Keratinocyte (primary cell): ENCODE results near the gene TUBB. TPM values are rescaled to one million over a fixed set of nuclear protein-coding genes. Genes with fewer than 3 reads are reported as not detected.
A peak's percentile ranks its signal among the peaks of the same experiment; 100 is the strongest.

ENCODE experiments used
- DNase-seq: peaks from one replicate; pipeline ENCODE4 v3.0.0-alpha.2; 2011; ENCODE audit warnings: low read depth, missing footprints, low spot score
- FAIRE-seq: peaks from 2 replicates; lab custom pipeline; 2011; peaks lifted over from hg19 to GRCh38; lab: Jason Lieb, UNC
- H2AFZ ChIP-seq: 2 replicates; pipeline ENCODE4 v1.6.0; 2012; ENCODE audit warnings: low read length, control low read depth, inconsistent platforms; ENCODE audit not compliant: control insufficient read depth
- H3K27ac ChIP-seq: 2 replicates; pipeline ENCODE4 v1.5.1; 2011; ENCODE audit warnings: low read length; ENCODE audit not compliant: control insufficient read depth, insufficient read depth
- H3K27me3 ChIP-seq: 3 replicates; pipeline ENCODE4 v1.6.0; 2011; ENCODE audit warnings: low read length; ENCODE audit not compliant: control insufficient read depth, insufficient read depth; ENCODE audit errors: extremely low read depth
- H3K36me3 ChIP-seq, 2 experiments: 2 replicates in 1 of 2; 3 replicates in 1 of 2; pipeline ENCODE4 v1.5.1; 2011; ENCODE audit warnings: low read length in 2 of 2, mild to moderate bottlenecking in 1 of 2; ENCODE audit not compliant: control insufficient read depth in 2 of 2, insufficient read depth in 2 of 2; ENCODE audit errors: extremely low read depth in 1 of 2
- H3K4me1 ChIP-seq: 3 replicates; pipeline ENCODE4 v1.5.1; 2011; ENCODE audit warnings: low read length; ENCODE audit not compliant: control insufficient read depth, insufficient read depth; ENCODE audit errors: extremely low read depth
- H3K4me2 ChIP-seq: 3 replicates; pipeline ENCODE4 v1.6.0; 2011; ENCODE audit warnings: low read depth, low read length; ENCODE audit not compliant: control insufficient read depth, insufficient read depth; ENCODE audit errors: extremely low read depth
- H3K4me3 ChIP-seq, 3 experiments: fragments of 200-600 bp in 1 of 3; sonication (generic) in 1 of 3; 2 replicates in 2 of 3; 3 replicates in 1 of 3; pipeline ENCODE4 v1.5.1; 2011 to 2016; ENCODE audit warnings: low read length in 3 of 3, mild to moderate bottlenecking in 3 of 3, control low read depth in 2 of 3, inconsistent platforms in 1 of 3, low read depth in 1 of 3, mixed read lengths in 1 of 3, mixed run types in 1 of 3, moderate library complexity in 1 of 3; ENCODE audit not compliant: control insufficient read depth in 2 of 3, insufficient read depth in 2 of 3; ENCODE audit errors: extremely low read depth in 1 of 3
- H3K79me2 ChIP-seq: 2 replicates; pipeline ENCODE4 v1.6.0; 2012; ENCODE audit warnings: low read length; ENCODE audit not compliant: control insufficient read depth, insufficient read depth
- H3K9ac ChIP-seq: 3 replicates; pipeline ENCODE4 v1.6.0; 2011; ENCODE audit warnings: low read length; ENCODE audit not compliant: control insufficient read depth, insufficient read depth; ENCODE audit errors: extremely low read depth
- H3K9me1 ChIP-seq: 3 replicates; pipeline ENCODE4 v1.6.0; 2011; ENCODE audit warnings: low read length; ENCODE audit not compliant: control insufficient read depth, insufficient read depth; ENCODE audit errors: extremely low read depth
- H3K9me3 ChIP-seq: 2 replicates; pipeline ENCODE4 v1.5.1; 2012; ENCODE audit warnings: low read depth, low read length; ENCODE audit not compliant: control insufficient read depth
- H4K20me1 ChIP-seq: 3 replicates; pipeline ENCODE4 v1.6.0; 2011; ENCODE audit warnings: low read length; ENCODE audit not compliant: control insufficient read depth, insufficient read depth; ENCODE audit errors: extremely low read depth
- EZH2 ChIP-seq: IDR thresholded peaks from one replicate; pipeline ENCODE4 v1.6.1; 2012; ENCODE audit warnings: inconsistent platforms, mild to moderate bottlenecking, low read length, moderate library complexity
- dilution Hi-C: fragments of 300-500 bp; cut with MboI; formaldehyde crosslinking; loops from one replicate; pipeline ENCODE4 v1.7.0; 2020; ENCODE audit warnings: low sequenced_read_pairs; ENCODE audit not compliant: extremely low pct_ligation_motif_present
- polyA plus RNA-seq, 5 experiments: library from polyadenylated mRNA; depleted of rRNA in 3 of 5; stranded (reverse) in 3 of 5; stranded (forward) in 1 of 5; unstranded in 1 of 5; fragments of >200 nt; gene quantifications; 1 replicate in 1 of 5; 2 replicates in 3 of 5; 3 replicates in 1 of 5; pipeline versions ENCODE4 v1.2.1 to v1.2.3, GENCODE V29; 2011 to 2012; ENCODE audit warnings: missing spikeins in 2 of 5, low read depth in 1 of 5, low replicate concordance in 1 of 5
- TF ChIP-seq, protein P1 (sequence below), 3 experiments: IDR thresholded peaks in 1 of 3; conservative IDR thresholded peaks in 1 of 3; optimal IDR thresholded peaks in 1 of 3; 2 replicates in 2 of 3; 3 replicates in 1 of 3; pipeline versions ENCODE3 to v1.5.1; 2011; ENCODE audit warnings: low read length in 3 of 3, mild to moderate bottlenecking in 3 of 3, moderate library complexity in 2 of 3, control low read depth in 1 of 3, inconsistent platforms in 1 of 3; ENCODE audit not compliant: insufficient read depth in 2 of 3; ENCODE audit errors: extremely low read depth in 1 of 3

The TUBB gene
- polyA plus RNA-seq, 1 donor (not counting 4 experiments of a cell fraction or from before 2014, with no cell fraction given) = 1,159 TPM

DNA sequence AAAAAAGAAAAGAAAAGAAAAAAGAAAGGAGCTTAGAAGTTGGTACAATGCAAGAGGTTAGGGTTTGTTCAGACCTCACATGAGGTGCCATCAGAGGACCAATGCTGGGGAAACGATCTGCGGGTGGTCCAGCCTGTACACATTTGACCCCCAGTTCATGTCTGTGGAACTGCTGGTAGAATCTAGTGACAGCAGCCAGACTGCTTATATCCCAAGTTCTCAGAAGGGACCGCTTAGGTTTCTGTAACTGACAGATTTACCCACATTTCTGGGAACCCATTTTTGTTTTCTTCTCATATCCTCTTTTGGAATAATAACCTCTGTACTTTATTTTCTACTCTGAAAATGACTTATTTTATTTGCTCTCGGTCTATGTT lies 38.4 kb upstream of the TUBB start:
- peaks cover 21 to 50% of the 10 kb centered on the region in 2 experiments for H3K36me3 ChIP-seq
- H3K4me1 ChIP-seq = peaks cover 29% of the 10 kb centered on the region

DNA sequence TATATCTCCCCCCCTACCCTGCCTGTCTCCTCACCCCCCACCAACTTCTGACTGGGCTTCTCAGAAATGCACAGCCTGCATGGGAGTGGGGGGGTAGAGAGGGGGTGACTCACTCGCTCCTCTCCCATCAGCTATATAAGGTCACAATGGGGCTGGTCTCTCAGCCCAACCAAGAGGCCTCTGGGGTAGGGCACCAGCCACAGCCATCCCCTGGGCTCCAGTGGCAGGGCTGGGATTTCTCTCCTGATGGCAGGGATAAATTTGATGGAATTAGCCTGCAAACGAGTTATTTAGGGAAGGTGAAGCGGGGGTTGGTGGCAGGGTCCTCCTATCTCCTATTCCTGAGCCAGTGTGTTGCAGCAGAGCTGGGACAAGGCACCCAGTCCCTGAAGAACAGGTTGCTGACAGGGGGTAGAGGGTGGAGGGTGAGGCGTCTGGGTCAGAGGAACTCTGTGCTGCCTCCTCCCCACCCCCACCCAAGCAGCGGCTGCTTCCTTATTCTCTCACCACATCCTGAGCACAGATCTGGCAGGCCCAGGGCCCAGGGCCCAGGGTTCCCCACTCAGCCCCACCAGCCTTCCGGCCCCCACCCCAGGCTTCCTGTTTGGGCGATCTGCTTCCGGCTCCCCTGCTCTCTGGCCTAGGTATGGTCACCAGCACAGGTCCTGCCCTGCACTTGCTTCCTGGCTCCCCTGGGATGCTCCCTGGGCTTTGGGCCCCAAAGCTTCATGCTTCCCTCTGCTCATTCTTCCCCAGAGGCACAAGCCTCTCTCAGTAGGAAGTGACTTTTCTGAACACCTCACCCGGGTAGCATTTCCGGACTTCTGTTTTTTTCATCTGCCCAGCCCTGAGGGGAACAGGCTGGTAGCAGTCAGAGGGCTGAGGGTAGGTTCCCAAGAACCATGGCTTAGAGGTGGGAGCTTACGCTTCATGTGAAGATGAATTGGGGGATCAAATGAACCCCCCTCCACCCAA lies 37.7 kb upstream of the TUBB start:
- Histone ChIP-seq H3K79me2 (peaks cover 84% of the 10 kb centered on the region), H3K4me1 (peaks cover 29% of the 10 kb centered on the region), H3K27ac (peak overlapping the region; percentile 94), H4K20me1 (peaks cover 29% of the 10 kb centered on the region), H3K9me3 (no peaks in the 10 kb centered on the region), H3K9me1 (no peaks in the 10 kb centered on the region), H3K4me2 (peak overlapping the region; percentile 100), H3K27me3 (no peaks in the 10 kb centered on the region), H3K4me3 (peak overlapping the region; percentile 68 to 94 (median 82)), H2AFZ (no peak overlapping the region), H3K9ac (peak overlapping the region; percentile 97), H3K36me3 (peaks cover 17 to 43% of the 10 kb centered on the region in 2 experiments)
- TF ChIP-seq EZH2 = no peak
- TF ChIP-seq, protein P1, sequence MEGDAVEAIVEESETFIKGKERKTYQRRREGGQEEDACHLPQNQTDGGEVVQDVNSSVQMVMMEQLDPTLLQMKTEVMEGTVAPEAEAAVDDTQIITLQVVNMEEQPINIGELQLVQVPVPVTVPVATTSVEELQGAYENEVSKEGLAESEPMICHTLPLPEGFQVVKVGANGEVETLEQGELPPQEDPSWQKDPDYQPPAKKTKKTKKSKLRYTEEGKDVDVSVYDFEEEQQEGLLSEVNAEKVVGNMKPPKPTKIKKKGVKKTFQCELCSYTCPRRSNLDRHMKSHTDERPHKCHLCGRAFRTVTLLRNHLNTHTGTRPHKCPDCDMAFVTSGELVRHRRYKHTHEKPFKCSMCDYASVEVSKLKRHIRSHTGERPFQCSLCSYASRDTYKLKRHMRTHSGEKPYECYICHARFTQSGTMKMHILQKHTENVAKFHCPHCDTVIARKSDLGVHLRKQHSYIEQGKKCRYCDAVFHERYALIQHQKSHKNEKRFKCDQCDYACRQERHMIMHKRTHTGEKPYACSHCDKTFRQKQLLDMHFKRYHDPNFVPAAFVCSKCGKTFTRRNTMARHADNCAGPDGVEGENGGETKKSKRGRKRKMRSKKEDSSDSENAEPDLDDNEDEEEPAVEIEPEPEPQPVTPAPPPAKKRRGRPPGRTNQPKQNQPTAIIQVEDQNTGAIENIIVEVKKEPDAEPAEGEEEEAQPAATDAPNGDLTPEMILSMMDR (optimal IDR thresholded peaks at IDR 0.05 in 1 of 3, IDR thresholded peaks at IDR 0.05 in 1 of 3, conservative IDR thresholded peaks at IDR 0.05 in 1 of 3; ENCODE audit: extremely low read depth in 1 of 3, insufficient read depth in 2 of 3, low read length in 3 of 3) = no peak
- no peak for DNase-seq
- dilution Hi-C loops = no loop called here
- no peak for FAIRE-seq

More for the DNA sequence above, 38.4 kb upstream of the TUBB start:
- Histone ChIP-seq H3K27ac (peak overlapping the region; percentile 94), H3K9me3 (no peaks in the 10 kb centered on the region), H3K4me3 (peak overlapping the region; percentile 68 to 94 (median 82)), H4K20me1 (peaks cover 32% of the 10 kb centered on the region), H3K27me3 (no peaks in the 10 kb centered on the region), H3K4me2 (peak overlapping the region; percentile 100), H3K9ac (peak overlapping the region; percentile 97), H3K79me2 (peaks cover 82% of the 10 kb centered on the region), H3K9me1 (no peaks in the 10 kb centered on the region), H2AFZ (no peak overlapping the region)
- dilution Hi-C loops = no loop called here
- no peak for DNase-seq
- FAIRE-seq = no peak
- no peak for TF ChIP-seq EZH2
- TF ChIP-seq, protein P1 (optimal IDR thresholded peaks at IDR 0.05 in 1 of 3, IDR thresholded peaks at IDR 0.05 in 1 of 3, conservative IDR thresholded peaks at IDR 0.05 in 1 of 3; ENCODE audit: extremely low read depth in 1 of 3, insufficient read depth in 2 of 3, low read length in 3 of 3) = no peak
